Mucosa of descending colon (tissue), 3 donors: ENCODE measurements around the gene THADA. TPM values are rescaled to one million over a fixed set of nuclear protein-coding genes. Genes with fewer than 3 reads are reported as not detected.

Experiments
- ATAC-seq: fragments of 200-7000 bp; cut with Tn5 transposase; one replicate; pipeline ENCODE4 v1.9.1; 2020; ENCODE audit warnings: mild to moderate bottlenecking, moderate library complexity
- DNase-seq, 3 donors: peaks; one replicate each; pipeline ENCODE4 v3.0.0-alpha.2; 2020
- H3K36me3 ChIP-seq: fragments of 200-600 bp; one replicate; pipeline ENCODE4 v1.8.0; 2021; ENCODE audit warnings: low read depth, mild to moderate bottlenecking
- H3K4me1 ChIP-seq: fragments of 200-600 bp; one replicate; pipeline ENCODE4 v1.8.0; 2021; ENCODE audit warnings: low read depth, mild to moderate bottlenecking
- H3K4me3 ChIP-seq: fragments of 200-600 bp; one replicate; pipeline ENCODE4 v1.8.0; 2021; ENCODE audit warnings: mild to moderate bottlenecking
- H3K9me3 ChIP-seq: fragments of 200-600 bp; one replicate; pipeline ENCODE4 v1.8.0; 2021; ENCODE audit warnings: mild to moderate bottlenecking
- CTCF ChIP-seq: fragments of 200-600 bp; IDR thresholded peaks from one replicate; pipeline ENCODE4 v1.8.0; 2022; ENCODE audit warnings: antibody characterized with exemption, mild to moderate bottlenecking
- intact Hi-C, 2 donors: fragments of 100-400 bp; cut with DNase I in 1 of 2; cut with micrococcal nuclease in 1 of 2; formaldehyde crosslinking; loops; one replicate each; pipeline versions ENCODE4 v1.11.0 to v1.11.1; 2022; cut with DNase I, micrococcal nuclease
- total RNA-seq, 3 donors: library from RNA; stranded (reverse); fragmentation: NEBNext Ultra II Directional in 2 of 3; extraction: Animal tissue kit (Norgen Biotek cat#: 25700) in 2 of 3; gene quantifications; one replicate each; pipeline versions ENCODE4 v1.2.1 to v1.2.4, GENCODE V29; 2021 to 2023
- donor health status: DM: no; HTN: no; CAD: no; lungs with moderate emphysema.
- donor health status: DM: no; HTN: no; CAD: no.
- donor health status: DM: no; HTN: yes; CAD: no.

The THADA gene
- total RNA-seq, 3 donors from 2014 or later = 20.1 to 26.7 (median 25.3) TPM

- Histone ChIP-seq H3K4me1 (peaks cover 14% of the 10 kb centered on the region), H3K4me3 (no peak overlapping the region), H3K9me3 (no peaks in the 10 kb centered on the region), H3K36me3 (no peaks in the 10 kb centered on the region)
- intact Hi-C loops = no loop called here
- DNase-seq (peak; percentile 31 to 62 (median 56)), ATAC-seq (peak; percentile 58)
- no peak for TF ChIP-seq CTCF
These were observed 318.9 kb downstream of the THADA start for GRCh38 chr2:43276962-43277391.

DNA sequence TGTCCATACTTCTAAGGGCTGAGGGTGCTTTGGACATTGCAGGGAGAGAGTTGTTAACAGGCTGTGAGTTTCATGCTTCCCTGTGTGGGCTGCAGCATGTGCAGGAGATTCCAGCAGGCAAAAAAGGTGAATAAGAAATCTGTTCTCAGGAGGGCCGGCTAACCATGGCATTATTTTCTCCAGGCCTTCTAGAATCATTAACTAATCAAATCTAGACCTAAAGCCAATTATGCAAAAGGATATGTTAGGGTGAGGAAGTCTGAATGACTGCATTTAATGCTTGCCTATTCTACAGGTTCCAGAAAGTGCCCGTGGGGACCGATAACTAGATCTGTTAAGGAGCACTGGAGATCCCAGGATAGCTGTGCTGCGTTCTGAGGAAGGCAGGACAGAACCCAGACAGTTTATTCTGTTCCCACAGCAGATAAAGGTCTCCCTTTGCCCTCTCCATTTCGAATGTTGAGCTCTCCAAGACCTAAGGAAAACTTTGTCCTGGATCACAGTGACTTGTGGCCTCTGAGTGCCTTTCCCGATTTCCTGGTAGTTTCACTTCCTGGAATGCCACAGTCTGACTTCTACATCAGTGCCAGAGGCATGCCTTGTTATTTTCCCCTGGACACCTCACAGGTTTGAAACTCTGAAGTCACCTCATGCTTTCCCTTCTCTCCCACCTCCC lies 319.4 kb downstream of the THADA start:
- H3K4me1 ChIP-seq = peaks cover 14% of the 10 kb centered on the region
- H3K4me3 ChIP-seq = no peak overlapping the region
- no peak for TF ChIP-seq CTCF
- H3K9me3 ChIP-seq = no peaks in the 10 kb centered on the region
- peak; percentile 90 for ATAC-seq
- peak in 1 of 3 donors; percentile 44 for DNase-seq
- intact Hi-C loops = no loop called here
- H3K36me3 ChIP-seq = no peaks in the 10 kb centered on the region

GRCh38 chr2:43274721-43275120 lies 321.1 kb downstream of the THADA start:
- Histone ChIP-seq H3K36me3 (no peaks in the 10 kb centered on the region), H3K9me3 (no peaks in the 10 kb centered on the region), H3K4me1 (peaks cover 20% of the 10 kb centered on the region), H3K4me3 (no peak overlapping the region)
- ATAC-seq = no peak
- no peak for TF ChIP-seq CTCF
- DNase-seq = no peak
- intact Hi-C loops = no loop called here

- H3K4me1 ChIP-seq = peaks cover 22% of the 10 kb centered on the region
- intact Hi-C loops = no loop called here
- no peak overlapping the region for H3K4me3 ChIP-seq
- DNase-seq (no peak), ATAC-seq (no peak)
- H3K9me3 ChIP-seq = no peaks in the 10 kb centered on the region
- H3K36me3 ChIP-seq = no peaks in the 10 kb centered on the region
- TF ChIP-seq CTCF = no peak
These were observed 321.8 kb downstream of the THADA start for GRCh38 chr2:43274055-43274454.

DNA sequence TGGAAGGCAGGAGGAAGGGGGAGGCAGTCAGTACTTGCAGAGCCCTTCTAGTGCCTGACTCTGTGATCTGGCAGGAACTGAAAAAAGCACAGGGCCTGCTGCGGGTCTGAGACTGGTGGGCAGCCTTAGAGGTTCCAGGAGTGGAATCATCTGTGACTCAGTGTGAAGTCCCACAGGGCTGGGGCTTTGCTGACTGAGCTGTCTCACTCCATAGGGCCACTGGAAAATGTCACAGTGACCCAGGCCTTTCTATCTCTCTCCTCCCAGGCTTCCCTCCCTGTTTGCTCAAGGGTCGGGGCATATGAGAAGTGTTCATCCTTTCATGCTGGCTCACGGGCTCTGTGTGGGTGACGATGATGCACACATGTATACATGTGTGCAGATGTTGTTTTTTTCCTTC lies 322.3 kb downstream of the THADA start:
- ATAC-seq (no peak), DNase-seq (no peak)
- Histone ChIP-seq H3K4me3 (no peak overlapping the region), H3K4me1 (peaks cover 22% of the 10 kb centered on the region), H3K36me3 (no peaks in the 10 kb centered on the region), H3K9me3 (no peaks in the 10 kb centered on the region)
- intact Hi-C loops = no loop called here
- TF ChIP-seq CTCF = no peak
